GM13976 (cell line): ENCODE data around the gene CHKB.

Experiments used
- DNase-seq: peaks from one replicate; pipeline ENCODE4 v3.0.0; 2012; ENCODE audit warnings: low spot score
- CTCF ChIP-seq: IDR thresholded peaks from 2 replicates; pipeline ENCODE4 v1.5.1; 2012; ENCODE audit warnings: borderline replicate concordance, mild to moderate bottlenecking; ENCODE audit not compliant: insufficient read depth; ENCODE audit errors: extremely low read depth, missing control alignments, control extremely low read depth
- in situ Hi-C: fragments of 300-500 bp; cut with MboI; formaldehyde crosslinking; loops from one replicate; pipeline ENCODE4 v1.12.0; 2022; ENCODE audit warnings: low sequenced_read_pairs, mixed read lengths, inconsistent platforms; ENCODE audit not compliant: unreplicated experiment

CHKB gene

GRCh38 chr22:50529416-50529896 lies 53.2 kb downstream of the CHKB start:
- no peak for TF ChIP-seq CTCF
- in situ Hi-C loops: no loop called here
- no peak for DNase-seq
